IMR-90 (cell line): Measurements from ENCODE around the gene FXYD1. TPM values are rescaled to one million over a fixed set of nuclear protein-coding genes. Genes with fewer than 3 reads are reported as not detected.

Experiments used
- ATAC-seq: fragments of 200-7000 bp; cut with Tn5 transposase; 2 replicates; pipeline ENCODE4 v1.9.1; 2020; ENCODE audit warnings: low read depth, mild to moderate bottlenecking, moderate library complexity
- BruUV-seq: library from RNA; stranded (reverse); fragments of 400-500 nt; replicated peaks from 2 replicates; lab custom pipeline; 2021; lab: Mats Ljungman, UMichigan
- CTCF ChIA-PET: fragments of 300-600 bp; formaldehyde crosslinking; extraction: SDS; loops from one replicate; lab custom pipeline; 2021; ENCODE audit warnings: antibody characterized with exemption; lab: Yijun Ruan, JAX
- POLR2A ChIA-PET: fragments of 300-600 bp; sonication (Branson Sonifier 250); formaldehyde crosslinking; loops from one replicate; lab custom pipeline; 2022; ENCODE audit warnings: antibody characterized with exemption; ENCODE audit not compliant: unreplicated experiment; lab: Charles Lee
- DNase-seq: peaks from one replicate; pipeline ENCODE4 v3.0.0; 2013
- H2AFZ ChIP-seq: replicated peaks from 2 replicates; pipeline ENCODE3; 2013; ENCODE audit warnings: low read length, mild to moderate bottlenecking; ENCODE audit not compliant: poor library complexity
- H2AK5ac ChIP-seq: 2 replicates; pipeline ENCODE4 v1.6.1; 2013; ENCODE audit warnings: low read depth, low read length, inconsistent platforms
- H2AK9ac ChIP-seq: replicated peaks from 2 replicates; pipeline ENCODE3; 2013; ENCODE audit warnings: mild to moderate bottlenecking, low read depth, low read length, moderate library complexity; ENCODE audit not compliant: poor library complexity
- H2BK120ac ChIP-seq: 2 replicates; pipeline ENCODE4 v1.6.1; 2013; ENCODE audit warnings: low read depth, low read length, inconsistent platforms
- H2BK15ac ChIP-seq: 3 replicates; pipeline ENCODE4 v1.6.1; 2013; ENCODE audit warnings: low read depth, low read length, inconsistent platforms
- H2BK20ac ChIP-seq: 2 replicates; pipeline ENCODE4 v1.6.1; 2013; ENCODE audit warnings: low read depth, mild to moderate bottlenecking, inconsistent platforms, low read length, moderate library complexity
- H2BK5ac ChIP-seq: 2 replicates; pipeline ENCODE4 v1.6.1; 2013; ENCODE audit warnings: mild to moderate bottlenecking, low read depth, low read length, inconsistent platforms; ENCODE audit not compliant: poor library complexity, severe bottlenecking
- H3K14ac ChIP-seq: replicated peaks from 2 replicates; pipeline ENCODE4 v1.6.1; 2013; ENCODE audit warnings: low read depth, low read length, inconsistent platforms
- H3K18ac ChIP-seq: 2 replicates; pipeline ENCODE4 v1.6.1; 2013; ENCODE audit warnings: low read depth, low read length, control low read depth
- H3K23ac ChIP-seq: 2 replicates; pipeline ENCODE4 v1.6.1; 2013; ENCODE audit warnings: low read depth, low read length, inconsistent platforms
- H3K27ac ChIP-seq: 2 replicates; pipeline ENCODE4 v1.5.1; 2013; ENCODE audit warnings: mild to moderate bottlenecking, control low read depth, low read length; ENCODE audit not compliant: insufficient read depth
- H3K27me3 ChIP-seq: 2 replicates; pipeline ENCODE4 v1.6.1; 2013; ENCODE audit warnings: low read length; ENCODE audit not compliant: control insufficient read depth, insufficient read depth
- H3K36me3 ChIP-seq: 2 replicates; pipeline ENCODE4 v1.6.1; 2013; ENCODE audit warnings: low read length, mixed read lengths; ENCODE audit not compliant: control insufficient read depth, insufficient read depth
- H3K4ac ChIP-seq: 2 replicates; pipeline ENCODE4 v1.6.1; 2013; ENCODE audit warnings: low read depth, low read length, inconsistent platforms
- H3K4me1 ChIP-seq: 2 replicates; pipeline ENCODE4 v1.6.1; 2013; ENCODE audit warnings: low read length, mixed read lengths; ENCODE audit not compliant: control insufficient read depth, insufficient read depth
- H3K4me2 ChIP-seq: 2 replicates; pipeline ENCODE4 v1.6.1; 2013; ENCODE audit warnings: low read depth, mild to moderate bottlenecking, control low read depth, low read length, moderate library complexity
- H3K4me3 ChIP-seq: 2 replicates; pipeline ENCODE4 v1.5.1; 2013; ENCODE audit warnings: low read depth, mild to moderate bottlenecking, control low read depth, low read length, moderate library complexity; ENCODE audit not compliant: insufficient read depth
- H3K56ac ChIP-seq: 2 replicates; pipeline ENCODE4 v1.6.1; 2013; ENCODE audit warnings: low read length, inconsistent platforms; ENCODE audit not compliant: insufficient read depth; ENCODE audit errors: extremely low read depth
- H3K79me1 ChIP-seq, 2 experiments: 2 replicates each; pipeline ENCODE4 v1.6.1; 2013; ENCODE audit warnings: low read length in 2 of 2, inconsistent platforms in 1 of 2, low read depth in 1 of 2
- H3K9ac ChIP-seq: 2 replicates; pipeline ENCODE4 v1.6.1; 2013; ENCODE audit warnings: low read depth, low read length, control low read depth
- H3K9me1 ChIP-seq: 2 replicates; pipeline ENCODE4 v1.6.1; 2013; ENCODE audit warnings: low read length, inconsistent platforms; ENCODE audit not compliant: insufficient read depth
- H3K9me3 ChIP-seq: 2 replicates; pipeline ENCODE4 v1.6.1; 2013; ENCODE audit warnings: low read length; ENCODE audit not compliant: control insufficient read depth, insufficient read depth
- H4K20me1 ChIP-seq: 2 replicates; pipeline ENCODE4 v1.6.1; 2013; ENCODE audit warnings: low read length, inconsistent platforms; ENCODE audit not compliant: insufficient read depth
- H4K5ac ChIP-seq: 2 replicates; pipeline ENCODE4 v1.6.1; 2013; ENCODE audit warnings: mild to moderate bottlenecking, low read depth, low read length, control low read depth
- H4K8ac ChIP-seq, 2 experiments: 2 replicates each; pipeline ENCODE4 v1.6.1; 2013; ENCODE audit warnings: low read depth in 2 of 2, low read length in 2 of 2, control low read depth in 1 of 2, inconsistent platforms in 1 of 2
- H4K91ac ChIP-seq: 2 replicates; pipeline ENCODE4 v1.6.1; 2013; ENCODE audit warnings: low read depth, low read length, inconsistent platforms; ENCODE audit not compliant: insufficient read depth
- BHLHE40 ChIP-seq: fragments of 150-350 bp; IDR thresholded peaks from 2 replicates; pipeline ENCODE4 v1.6.1; 2016; ENCODE audit warnings: mild to moderate bottlenecking, low read depth, low read length
- CEBPB ChIP-seq: IDR thresholded peaks from 2 replicates; pipeline ENCODE4 v1.6.1; 2012; ENCODE audit warnings: low read depth, low read length, improper control_type of control experiment
- CHD1 ChIP-seq: IDR thresholded peaks from 2 replicates; pipeline ENCODE4 v1.6.1; 2012; ENCODE audit warnings: low read depth, low read length, improper control_type of control experiment
- MAFK ChIP-seq: IDR thresholded peaks from 2 replicates; pipeline ENCODE4 v1.6.1; 2012; ENCODE audit warnings: low read depth, low read length, improper control_type of control experiment
- MAZ ChIP-seq: IDR thresholded peaks from 2 replicates; pipeline ENCODE4 v1.6.1; 2012; ENCODE audit warnings: low read depth, mild to moderate bottlenecking, low read length, improper control_type of control experiment, moderate library complexity, borderline replicate concordance
- MXI1 ChIP-seq: IDR thresholded peaks from 2 replicates; pipeline ENCODE4 v1.6.1; 2012; ENCODE audit warnings: low read depth, mild to moderate bottlenecking, low read length, moderate library complexity, borderline replicate concordance
- NFE2L2 ChIP-seq: fragments of 150-350 bp; IDR thresholded peaks from 2 replicates; pipeline ENCODE4 v1.6.1; 2016; ENCODE audit warnings: low read depth, mild to moderate bottlenecking, low read length
- POLR2A ChIP-seq: IDR thresholded peaks from 2 replicates; pipeline ENCODE4 v1.6.1; 2012; ENCODE audit warnings: mild to moderate bottlenecking, low read depth, low read length
- RAD21 ChIP-seq: IDR thresholded peaks from 2 replicates; pipeline ENCODE4 v1.6.1; 2012; ENCODE audit warnings: low read length, improper control_type of control experiment
- RCOR1 ChIP-seq: IDR thresholded peaks from 2 replicates; pipeline ENCODE4 v1.6.1; 2012; ENCODE audit warnings: mild to moderate bottlenecking, low read length, improper control_type of control experiment; ENCODE audit not compliant: insufficient replicate concordance
- RFX5 ChIP-seq: IDR thresholded peaks from 2 replicates; pipeline ENCODE4 v1.8.0; 2012; ENCODE audit warnings: low read depth, mild to moderate bottlenecking, low read length, moderate library complexity
- SMC3 ChIP-seq: fragments of 150-350 bp; IDR thresholded peaks from 2 replicates; pipeline ENCODE4 v1.6.1; 2016; ENCODE audit warnings: low read depth, mild to moderate bottlenecking, antibody characterized with exemption, low read length, moderate library complexity
- WGBS, 2 experiments: methylation state at CpG; one replicate each; pipeline versions ENCODE4 v1.1.5 to v1.1.7; 2013; ENCODE audit warnings: missing lambda C conversion rate in 2 of 2; ENCODE audit not compliant: insufficient read length in 1 of 2; ENCODE audit errors: extremely low coverage in 2 of 2; 5-methylcytosine and 5-hydroxymethylcytosine counted together
- dilution Hi-C: fragments of 300-500 bp; cut with HindIII; formaldehyde crosslinking; loops from one replicate; pipeline ENCODE4 v1.14.3; 2018; ENCODE audit warnings: low sequenced_read_pairs; ENCODE audit not compliant: unreplicated experiment
- in situ Hi-C: fragments of 300-500 bp; cut with MboI; formaldehyde crosslinking; loops from 3 replicates; pipeline ENCODE4 v1.14.3; 2019; ENCODE audit warnings: low sequenced_read_pairs, inconsistent platforms, mixed read lengths
- intact Hi-C: fragments of 100-400 bp; cut with micrococcal nuclease; formaldehyde crosslinking; loops from 2 replicates; pipeline ENCODE4 v1.10.0; 2022
- polyA plus RNA-seq, 3 experiments: library from polyadenylated mRNA; depleted of rRNA; stranded (reverse); fragments of >200 nt; gene quantifications; 2 replicates each; pipeline ENCODE4 v1.2.3, GENCODE V29; 2012; ENCODE audit warnings: low replicate concordance in 1 of 3
- total RNA-seq: library from RNA; depleted of rRNA; stranded (reverse); fragments of >200 nt; gene quantifications from 2 replicates; pipeline ENCODE4 v1.2.3, GENCODE V29; 2012
- TF ChIP-seq, protein P1 (sequence below): conservative IDR thresholded peaks from 2 replicates; pipeline ENCODE4 v1.5.1; 2012; ENCODE audit warnings: mild to moderate bottlenecking, low read depth, low read length, improper control_type of control experiment
- TF ChIP-seq, protein P2 (sequence below): fragments of 150-350 bp; IDR thresholded peaks from 2 replicates; pipeline ENCODE4 v1.6.1; 2016; ENCODE audit warnings: low read depth, mild to moderate bottlenecking, low read length, moderate library complexity, borderline replicate concordance
- TF ChIP-seq, protein P3 (sequence below): fragments of 150-350 bp; IDR thresholded peaks from 2 replicates; pipeline ENCODE4 v1.6.1; 2017; ENCODE audit warnings: mild to moderate bottlenecking, antibody characterized with exemption, low read length, low read depth

The FXYD1 gene
- total and polyA plus RNA-seq, 2 of the 4 experiments (the other 2 are of a cell fraction): 0.18 to 3.9 TPM

DNA sequence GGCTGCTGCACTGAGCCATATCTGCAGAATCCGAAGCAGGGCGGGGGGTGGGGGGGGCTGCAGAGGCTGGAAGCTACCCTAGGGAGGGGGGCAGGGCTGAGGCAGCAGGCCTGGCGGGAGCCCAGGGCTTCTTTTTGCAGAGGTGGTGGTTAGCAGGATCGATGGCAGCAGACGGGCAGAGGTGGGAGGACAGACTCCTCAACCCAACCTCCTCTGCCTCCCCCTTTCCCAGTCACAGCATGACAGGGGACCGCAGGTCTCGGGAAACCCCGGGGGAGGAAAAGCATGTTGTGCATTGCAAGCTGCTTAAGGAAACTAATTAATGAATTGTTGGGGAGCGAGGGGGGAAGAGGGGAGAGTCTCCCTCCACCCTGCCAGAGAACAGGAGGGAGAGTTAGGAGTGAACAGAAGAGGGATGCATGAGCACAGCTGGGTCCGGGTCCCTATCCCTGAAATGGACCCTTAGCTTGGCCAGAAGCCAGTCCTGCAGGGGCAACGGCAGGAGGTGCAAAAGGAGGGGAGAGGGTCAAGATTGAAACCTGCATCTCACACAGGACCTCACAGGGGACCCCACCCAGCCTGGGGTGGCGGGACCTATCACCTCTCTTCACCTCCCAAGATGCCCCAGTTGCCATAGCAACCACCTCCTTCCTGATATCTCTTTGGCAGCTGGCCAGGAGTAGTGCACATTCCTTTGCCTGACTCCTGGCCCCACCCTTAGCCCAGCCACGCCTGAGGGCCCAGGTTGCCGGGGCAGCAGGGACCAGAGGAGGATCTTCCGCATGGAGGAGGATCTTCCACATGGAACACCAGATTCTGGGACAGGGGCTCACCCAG lies 6.2 kb downstream of the FXYD1 start:
- no peak overlapping the region for H3K9ac ChIP-seq
- H4K20me1 ChIP-seq: no peaks in the 10 kb centered on the region
- H3K23ac ChIP-seq: no peak overlapping the region
- H3K79me1 ChIP-seq: no peaks in the 10 kb centered on the region
- no peak overlapping the region for H2AK9ac ChIP-seq
- H3K27me3 ChIP-seq: peaks cover 31% of the 10 kb centered on the region
- H3K4ac ChIP-seq: no peak overlapping the region
- no peaks in the 10 kb centered on the region for H3K9me3 ChIP-seq
- intact Hi-C loops (loop anchor here (5.0 kb wide), 1 partner anchor 122 kb away; the partner anchor contains the start of gene USF2), dilution Hi-C loops (no loop called here), in situ Hi-C loops (no loop called here)
- POLR2A ChIA-PET: no interaction called here
- no peak overlapping the region for H2BK120ac ChIP-seq
- H3K14ac ChIP-seq: no peak overlapping the region
- DNase-seq: no peak
- H3K56ac ChIP-seq: no peak overlapping the region
- no peak overlapping the region for H2BK15ac ChIP-seq
- no peaks in the 10 kb centered on the region for H3K36me3 ChIP-seq
- H2AFZ ChIP-seq: no peak overlapping the region
- no peak overlapping the region for H2BK20ac ChIP-seq
- H3K9me1 ChIP-seq: peaks cover 2% of the 10 kb centered on the region; the same call in 1 of the 2 replicates
- no peak overlapping the region for H3K18ac ChIP-seq
- no TSS peak for BruUV-seq
- H3K4me2 ChIP-seq: no peak overlapping the region
- H3K4me1 ChIP-seq: peaks cover 4% of the 10 kb centered on the region; the same call in 1 of the 2 replicates
- no peak overlapping the region for H3K4me3 ChIP-seq
- H4K5ac ChIP-seq: no peak overlapping the region
- ATAC-seq: no peak
- no peak overlapping the region for H2AK5ac ChIP-seq
- no peak overlapping the region for H3K27ac ChIP-seq
- no peak overlapping the region for H4K8ac ChIP-seq
- no CpG with 5 or more reads among the region's 15 CpGs for WGBS, 2 experiments
- CTCF ChIA-PET: interaction anchor here (1.3 kb wide), 1 partner anchor 9 kb away, joined by 4 read pairs; no protein-coding TSS in a partner anchor
- H2BK5ac ChIP-seq: no peak overlapping the region
- H4K91ac ChIP-seq: no peak overlapping the region
- TF ChIP-seq RCOR1 (no peak), POLR2A (no peak), MAZ (no peak), NFE2L2 (no peak), MAFK (no peak), MXI1 (no peak), RFX5 (no peak), RAD21 (no peak), CHD1 (no peak), CEBPB (no peak), SMC3 (no peak), BHLHE40 (no peak)
- TF ChIP-seq, protein P1, sequence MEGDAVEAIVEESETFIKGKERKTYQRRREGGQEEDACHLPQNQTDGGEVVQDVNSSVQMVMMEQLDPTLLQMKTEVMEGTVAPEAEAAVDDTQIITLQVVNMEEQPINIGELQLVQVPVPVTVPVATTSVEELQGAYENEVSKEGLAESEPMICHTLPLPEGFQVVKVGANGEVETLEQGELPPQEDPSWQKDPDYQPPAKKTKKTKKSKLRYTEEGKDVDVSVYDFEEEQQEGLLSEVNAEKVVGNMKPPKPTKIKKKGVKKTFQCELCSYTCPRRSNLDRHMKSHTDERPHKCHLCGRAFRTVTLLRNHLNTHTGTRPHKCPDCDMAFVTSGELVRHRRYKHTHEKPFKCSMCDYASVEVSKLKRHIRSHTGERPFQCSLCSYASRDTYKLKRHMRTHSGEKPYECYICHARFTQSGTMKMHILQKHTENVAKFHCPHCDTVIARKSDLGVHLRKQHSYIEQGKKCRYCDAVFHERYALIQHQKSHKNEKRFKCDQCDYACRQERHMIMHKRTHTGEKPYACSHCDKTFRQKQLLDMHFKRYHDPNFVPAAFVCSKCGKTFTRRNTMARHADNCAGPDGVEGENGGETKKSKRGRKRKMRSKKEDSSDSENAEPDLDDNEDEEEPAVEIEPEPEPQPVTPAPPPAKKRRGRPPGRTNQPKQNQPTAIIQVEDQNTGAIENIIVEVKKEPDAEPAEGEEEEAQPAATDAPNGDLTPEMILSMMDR: no peak
- TF ChIP-seq, protein P2, sequence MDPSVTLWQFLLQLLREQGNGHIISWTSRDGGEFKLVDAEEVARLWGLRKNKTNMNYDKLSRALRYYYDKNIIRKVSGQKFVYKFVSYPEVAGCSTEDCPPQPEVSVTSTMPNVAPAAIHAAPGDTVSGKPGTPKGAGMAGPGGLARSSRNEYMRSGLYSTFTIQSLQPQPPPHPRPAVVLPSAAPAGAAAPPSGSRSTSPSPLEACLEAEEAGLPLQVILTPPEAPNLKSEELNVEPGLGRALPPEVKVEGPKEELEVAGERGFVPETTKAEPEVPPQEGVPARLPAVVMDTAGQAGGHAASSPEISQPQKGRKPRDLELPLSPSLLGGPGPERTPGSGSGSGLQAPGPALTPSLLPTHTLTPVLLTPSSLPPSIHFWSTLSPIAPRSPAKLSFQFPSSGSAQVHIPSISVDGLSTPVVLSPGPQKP: no peak
- TF ChIP-seq, protein P3, sequence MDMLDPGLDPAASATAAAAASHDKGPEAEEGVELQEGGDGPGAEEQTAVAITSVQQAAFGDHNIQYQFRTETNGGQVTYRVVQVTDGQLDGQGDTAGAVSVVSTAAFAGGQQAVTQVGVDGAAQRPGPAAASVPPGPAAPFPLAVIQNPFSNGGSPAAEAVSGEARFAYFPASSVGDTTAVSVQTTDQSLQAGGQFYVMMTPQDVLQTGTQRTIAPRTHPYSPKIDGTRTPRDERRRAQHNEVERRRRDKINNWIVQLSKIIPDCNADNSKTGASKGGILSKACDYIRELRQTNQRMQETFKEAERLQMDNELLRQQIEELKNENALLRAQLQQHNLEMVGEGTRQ: no peak
